ENCODE results near the gene PARN.

- TF ChIP-seq POLR2A (IDR thresholded peaks at IDR 0.05), result no peak
- TF ChIP-seq CTCF (IDR thresholded peaks at IDR 0.05), result no peak
Observed at GRCh38 chr16:14566599-14566998, 63.5 kb downstream of the PARN start.
